Right renal cortex interstitium (tissue), 3 donors: ENCODE data around the gene SCLT1. TPM values are rescaled to one million over a fixed set of nuclear protein-coding genes. Genes with fewer than 3 reads are reported as not detected.

ENCODE experiments used
- DNase-seq, 3 donors: peaks; one replicate each; pipeline ENCODE4 v3.0.0-alpha.2; 2013; ENCODE audit warnings: low read depth in 3 of 3, low spot score in 2 of 3
- polyA plus RNA-seq, 3 donors: library from polyadenylated mRNA; unstranded; fragments of 120-200 nt; gene quantifications; one replicate each; pipeline ENCODE4 v1.2.1, GENCODE V29; 2013; ENCODE audit not compliant: insufficient read length in 3 of 3

Gene SCLT1
- polyA plus RNA-seq, 3 donors, result 16.2 to 19.0 (median 17.3) TPM

GRCh38 chr4:128847082-128847724, 246.1 kb downstream of the SCLT1 start:
- DNase-seq, result no peak

GRCh38 chr4:128846063-128846462, 247.3 kb downstream of the SCLT1 start:
- DNase-seq, result no peak

- no peak for DNase-seq
Measured at GRCh38 chr4:128844931-128845330, 248.4 kb downstream of the SCLT1 start.

- no peak for DNase-seq
Measured at GRCh38 chr4:128841402-128841801, 251.9 kb downstream of the SCLT1 start.

GRCh38 chr4:128840711-128841318, 252.5 kb downstream of the SCLT1 start:
- no peak for DNase-seq

- DNase-seq, result no peak
Measured at GRCh38 chr4:128837679-128838078, 255.7 kb downstream of the SCLT1 start.

- no peak for DNase-seq
Measured at GRCh38 chr4:128837198-128837597, 256.1 kb downstream of the SCLT1 start.

- no peak for DNase-seq
Measured at GRCh38 chr4:128835498-128836222, 257.7 kb downstream of the SCLT1 start.

Other genes starting within 250 kb of the SCLT1 start
- gene C4orf33, start 2.6 kb upstream of the SCLT1 start, polyA plus RNA-seq, result 10 to 100 TPM; 13.0 to 17.5 (median 15.6) TPM